ENCODE results near the gene TMEM45B. TPM values are rescaled to one million over a fixed set of nuclear protein-coding genes. Genes with fewer than 3 reads are reported as not detected.

Gene TMEM45B
- total RNA-seq, 1 donor from 2014 or later: not detected

DNA sequence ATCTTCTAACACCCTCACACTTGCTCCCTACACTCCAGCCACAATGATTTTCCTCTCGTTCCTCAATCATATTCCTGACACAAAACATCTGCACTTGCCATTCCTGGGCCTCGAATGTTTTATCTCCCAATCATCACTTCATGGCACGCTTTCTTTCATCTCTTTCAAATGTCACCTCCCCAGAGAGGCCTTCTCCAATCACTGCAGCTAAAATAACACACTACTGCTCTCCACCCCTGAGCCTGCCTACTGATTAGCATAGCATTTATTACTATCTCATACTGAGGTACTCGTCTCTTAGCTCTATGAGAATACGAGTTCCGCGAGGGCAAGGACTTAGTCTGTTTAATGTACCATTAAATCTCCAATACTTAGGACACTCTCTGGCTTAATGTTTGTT is 56.3 kb downstream of the TMEM45B start:
- Mint-ChIP-seq H3K36me3 (ENCODE audit: low read depth, unreplicated experiment) (peaks cover 47% of the 10 kb centered on the region), H3K4me1 (ENCODE audit: unreplicated experiment) (no peaks in the 10 kb centered on the region), H3K27me3 (ENCODE audit: unreplicated experiment) (peaks cover 1% of the 10 kb centered on the region), H3K9me3 (ENCODE audit: unreplicated experiment) (no peaks in the 10 kb centered on the region), H3K4me3 (ENCODE audit: unreplicated experiment) (peak overlapping the region; percentile 0), H3K27ac (ENCODE audit: unreplicated experiment) (no peak overlapping the region)
- no peak for DNase-seq (ENCODE audit: low spot score)
- TF ChIP-seq, protein P1, sequence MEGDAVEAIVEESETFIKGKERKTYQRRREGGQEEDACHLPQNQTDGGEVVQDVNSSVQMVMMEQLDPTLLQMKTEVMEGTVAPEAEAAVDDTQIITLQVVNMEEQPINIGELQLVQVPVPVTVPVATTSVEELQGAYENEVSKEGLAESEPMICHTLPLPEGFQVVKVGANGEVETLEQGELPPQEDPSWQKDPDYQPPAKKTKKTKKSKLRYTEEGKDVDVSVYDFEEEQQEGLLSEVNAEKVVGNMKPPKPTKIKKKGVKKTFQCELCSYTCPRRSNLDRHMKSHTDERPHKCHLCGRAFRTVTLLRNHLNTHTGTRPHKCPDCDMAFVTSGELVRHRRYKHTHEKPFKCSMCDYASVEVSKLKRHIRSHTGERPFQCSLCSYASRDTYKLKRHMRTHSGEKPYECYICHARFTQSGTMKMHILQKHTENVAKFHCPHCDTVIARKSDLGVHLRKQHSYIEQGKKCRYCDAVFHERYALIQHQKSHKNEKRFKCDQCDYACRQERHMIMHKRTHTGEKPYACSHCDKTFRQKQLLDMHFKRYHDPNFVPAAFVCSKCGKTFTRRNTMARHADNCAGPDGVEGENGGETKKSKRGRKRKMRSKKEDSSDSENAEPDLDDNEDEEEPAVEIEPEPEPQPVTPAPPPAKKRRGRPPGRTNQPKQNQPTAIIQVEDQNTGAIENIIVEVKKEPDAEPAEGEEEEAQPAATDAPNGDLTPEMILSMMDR (IDR thresholded peaks at IDR 0.05; ENCODE audit: unreplicated experiment): no peak

DNA sequence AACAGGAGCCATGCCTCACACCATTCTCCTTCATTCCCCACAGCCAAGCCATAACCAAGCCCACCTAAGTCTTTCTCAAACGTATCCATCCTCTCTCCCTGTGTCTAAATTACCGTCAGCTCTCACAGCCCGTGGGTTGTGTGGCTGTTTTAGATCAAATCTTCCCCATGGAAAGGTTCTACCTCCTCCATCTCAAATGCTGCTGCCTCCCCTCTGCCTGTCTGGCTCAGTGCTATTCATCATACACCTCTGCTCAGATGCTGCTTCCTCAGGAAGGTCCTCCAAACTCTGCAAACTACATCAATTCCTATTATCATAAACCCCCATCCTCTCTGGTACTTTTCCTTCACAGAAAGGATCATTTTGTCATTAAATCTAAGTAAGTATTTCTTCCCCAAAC is 64.7 kb downstream of the TMEM45B start:
- H3K27ac Mint-ChIP-seq (ENCODE audit: unreplicated experiment): no peak overlapping the region
- DNase-seq (ENCODE audit: low spot score): no peak
- TF ChIP-seq, protein P1 (IDR thresholded peaks at IDR 0.05; ENCODE audit: unreplicated experiment): no peak
- H3K36me3 Mint-ChIP-seq (ENCODE audit: low read depth, unreplicated experiment): peaks cover 58% of the 10 kb centered on the region
- peaks cover 4% of the 10 kb centered on the region for H3K27me3 Mint-ChIP-seq (ENCODE audit: unreplicated experiment)
- no peaks in the 10 kb centered on the region for H3K9me3 Mint-ChIP-seq (ENCODE audit: unreplicated experiment)
- peak overlapping the region; percentile 4 for H3K4me3 Mint-ChIP-seq (ENCODE audit: unreplicated experiment)
- no peaks in the 10 kb centered on the region for H3K4me1 Mint-ChIP-seq (ENCODE audit: unreplicated experiment)

DNA sequence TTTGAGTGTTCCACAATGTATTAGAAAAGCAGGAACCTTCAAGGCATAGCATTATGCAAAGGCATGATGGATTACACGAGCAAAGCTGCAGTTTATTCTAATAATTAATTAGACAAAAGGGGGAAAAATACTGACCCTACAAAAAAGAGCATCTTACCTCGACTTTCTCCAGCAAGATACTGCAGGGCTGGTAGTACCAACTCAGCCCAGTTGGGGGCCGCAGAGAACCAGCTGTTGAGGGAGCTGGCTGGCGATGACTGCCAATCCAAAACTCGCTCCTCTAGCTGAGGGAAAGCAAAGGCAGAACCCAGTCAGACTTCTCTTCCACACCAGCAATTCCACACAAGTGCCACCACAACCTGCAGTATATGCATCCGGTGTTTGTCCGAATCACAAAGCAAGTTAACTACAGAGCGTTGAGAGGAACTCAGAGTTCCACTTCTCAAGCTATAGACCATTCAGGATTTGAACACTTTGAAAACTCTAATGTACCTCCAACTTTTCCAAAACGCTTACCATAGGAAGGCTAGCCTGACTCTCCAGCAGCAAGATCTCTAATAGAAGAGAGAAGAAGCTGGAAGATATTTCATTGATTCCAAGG is 66.0 kb downstream of the TMEM45B start:
- Mint-ChIP-seq H3K36me3 (ENCODE audit: low read depth, unreplicated experiment) (peaks cover 67% of the 10 kb centered on the region), H3K27ac (ENCODE audit: unreplicated experiment) (no peak overlapping the region), H3K9me3 (ENCODE audit: unreplicated experiment) (no peaks in the 10 kb centered on the region), H3K27me3 (ENCODE audit: unreplicated experiment) (peaks cover 4% of the 10 kb centered on the region), H3K4me3 (ENCODE audit: unreplicated experiment) (no peak overlapping the region), H3K4me1 (ENCODE audit: unreplicated experiment) (no peaks in the 10 kb centered on the region)
- peak; percentile 70 for DNase-seq (ENCODE audit: low spot score)
- TF ChIP-seq, protein P1 (IDR thresholded peaks at IDR 0.05; ENCODE audit: unreplicated experiment): peak; percentile 73

DNA sequence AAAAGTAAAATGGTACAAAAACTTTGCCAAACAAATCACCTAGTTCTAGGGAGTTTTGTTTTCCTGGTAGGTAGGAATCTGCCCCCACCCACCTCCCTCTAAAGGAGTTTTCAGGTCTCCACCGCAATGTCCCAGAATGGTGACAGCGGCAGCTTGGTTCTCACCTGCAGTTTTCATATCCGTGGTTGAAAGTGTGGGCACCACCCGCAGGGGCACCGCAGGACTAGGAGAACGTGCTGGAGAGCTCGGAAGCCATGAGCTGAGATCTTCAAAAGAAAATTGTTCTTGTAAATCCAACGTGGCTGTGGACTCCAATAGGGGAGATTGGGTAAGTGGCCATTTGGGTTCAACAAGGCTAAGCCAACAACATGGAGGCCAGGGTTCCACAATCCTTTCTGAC is 68.9 kb downstream of the TMEM45B start:
- TF ChIP-seq, protein P1 (IDR thresholded peaks at IDR 0.05; ENCODE audit: unreplicated experiment): no peak
- Mint-ChIP-seq H3K36me3 (ENCODE audit: low read depth, unreplicated experiment) (peaks cover 53% of the 10 kb centered on the region), H3K27me3 (ENCODE audit: unreplicated experiment) (peaks cover 2% of the 10 kb centered on the region), H3K27ac (ENCODE audit: unreplicated experiment) (no peak overlapping the region), H3K4me3 (ENCODE audit: unreplicated experiment) (no peak overlapping the region), H3K4me1 (ENCODE audit: unreplicated experiment) (peaks cover 3% of the 10 kb centered on the region), H3K9me3 (ENCODE audit: unreplicated experiment) (no peaks in the 10 kb centered on the region)
- no peak for DNase-seq (ENCODE audit: low spot score)

DNA sequence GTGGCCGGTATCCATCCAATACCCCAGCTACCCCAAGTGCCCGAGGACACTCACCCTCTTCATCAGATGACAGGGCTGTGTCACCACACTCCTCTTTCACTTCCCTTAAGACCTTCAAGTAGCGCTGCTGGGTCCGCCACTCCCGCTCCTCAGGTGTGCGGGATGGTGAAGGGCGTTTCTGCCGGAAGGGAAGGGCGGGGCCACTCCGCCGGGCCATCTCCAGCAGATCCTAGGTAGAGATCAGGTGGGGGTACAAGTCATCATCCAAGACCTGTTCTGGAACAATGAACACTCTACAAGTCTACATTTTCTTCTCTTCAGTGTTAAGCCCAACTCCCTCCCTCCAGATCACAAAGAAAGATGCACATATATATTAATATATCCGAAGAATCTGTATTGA is 69.7 kb downstream of the TMEM45B start:
- Mint-ChIP-seq H3K4me3 (ENCODE audit: unreplicated experiment) (no peak overlapping the region), H3K36me3 (ENCODE audit: low read depth, unreplicated experiment) (peaks cover 53% of the 10 kb centered on the region), H3K27me3 (ENCODE audit: unreplicated experiment) (no peaks in the 10 kb centered on the region), H3K4me1 (ENCODE audit: unreplicated experiment) (peaks cover 3% of the 10 kb centered on the region), H3K27ac (ENCODE audit: unreplicated experiment) (no peak overlapping the region), H3K9me3 (ENCODE audit: unreplicated experiment) (no peaks in the 10 kb centered on the region)
- TF ChIP-seq, protein P1 (IDR thresholded peaks at IDR 0.05; ENCODE audit: unreplicated experiment): no peak
- no peak for DNase-seq (ENCODE audit: low spot score)
